ENCODE results near the gene USP7.

Gene USP7

DNA sequence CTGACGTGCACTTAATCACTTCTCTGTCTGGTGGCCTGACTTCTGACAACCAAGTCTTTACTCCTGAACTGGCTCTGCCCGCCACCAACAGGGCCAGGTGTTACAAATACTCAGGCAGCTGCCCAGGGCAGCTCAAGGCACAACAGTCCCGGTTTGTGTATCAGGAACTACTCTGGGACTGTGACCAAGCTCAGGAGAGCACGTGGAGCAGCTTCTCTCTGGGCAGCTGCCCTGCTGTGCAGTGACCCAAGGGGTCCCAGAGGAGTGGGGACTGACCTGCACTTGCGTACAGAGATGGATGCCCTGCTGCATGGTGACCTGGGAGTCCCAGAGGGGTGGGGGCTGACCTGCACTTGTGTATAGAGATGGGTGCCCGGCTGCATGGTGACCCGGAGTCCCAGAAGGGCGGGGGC is 59.7 kb downstream of the USP7 start:
- in situ Hi-C loops (cut with MboI; ENCODE audit: low sequenced_read_pairs), result no loop called here

- in situ Hi-C loops (cut with MboI; ENCODE audit: low sequenced_read_pairs), result no loop called here
These were observed 60.7 kb downstream of the USP7 start for GRCh38 chr16:8903004-8903403.

GRCh38 chr16:8901320-8901861 is 62.3 kb downstream of the USP7 start:
- in situ Hi-C loops (cut with MboI; ENCODE audit: low sequenced_read_pairs), result no loop called here

DNA sequence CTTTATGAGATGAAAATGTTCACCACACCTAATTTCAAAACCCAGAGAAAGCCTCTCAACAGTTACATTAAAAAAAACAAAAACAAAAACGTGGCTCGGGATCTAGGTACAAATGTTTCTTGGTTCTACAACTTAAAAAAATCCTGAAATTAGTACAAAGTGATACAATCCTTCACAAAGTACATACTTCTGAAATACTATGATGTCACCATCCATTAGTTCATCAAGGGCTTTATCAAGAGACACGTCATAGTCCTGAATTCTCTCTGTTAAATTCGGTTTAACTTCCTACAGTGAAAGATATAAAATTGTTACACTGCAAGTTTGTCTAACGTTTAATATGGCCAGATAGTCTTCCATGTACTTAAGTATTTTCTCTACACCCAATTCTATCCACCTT is 63.4 kb downstream of the USP7 start:
- in situ Hi-C loops (cut with MboI; ENCODE audit: low sequenced_read_pairs), result no loop called here

DNA sequence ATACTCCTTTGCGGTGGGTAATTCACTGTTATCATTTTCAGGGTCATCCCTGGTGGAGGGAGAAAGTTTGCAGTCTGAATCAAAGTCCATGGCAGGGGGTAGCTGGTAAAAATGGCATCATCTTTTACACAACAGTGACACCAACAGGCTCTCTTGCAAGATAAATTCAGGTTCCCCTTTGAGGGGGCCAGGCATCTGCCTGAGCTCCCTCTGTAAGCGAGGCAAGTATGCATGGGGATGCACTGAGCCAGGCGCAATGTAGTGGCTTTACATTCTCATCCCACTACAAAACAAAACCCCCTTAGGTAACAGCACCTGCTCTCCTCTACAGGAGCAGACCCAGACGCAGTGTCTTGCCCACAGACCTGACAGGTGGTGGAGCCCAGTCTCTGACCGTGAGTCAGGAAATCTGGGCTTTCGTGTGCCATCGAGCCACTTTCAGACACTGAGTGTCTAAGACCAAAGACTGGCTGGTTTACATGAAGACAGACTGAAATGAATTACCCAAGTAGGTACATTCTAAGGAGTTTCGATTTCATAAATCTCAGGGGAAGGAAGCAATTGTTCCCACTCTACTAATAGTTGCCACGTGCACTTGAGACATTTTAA is 63.9 kb downstream of the USP7 start:
- in situ Hi-C loops (cut with MboI; ENCODE audit: low sequenced_read_pairs), result no loop called here

DNA sequence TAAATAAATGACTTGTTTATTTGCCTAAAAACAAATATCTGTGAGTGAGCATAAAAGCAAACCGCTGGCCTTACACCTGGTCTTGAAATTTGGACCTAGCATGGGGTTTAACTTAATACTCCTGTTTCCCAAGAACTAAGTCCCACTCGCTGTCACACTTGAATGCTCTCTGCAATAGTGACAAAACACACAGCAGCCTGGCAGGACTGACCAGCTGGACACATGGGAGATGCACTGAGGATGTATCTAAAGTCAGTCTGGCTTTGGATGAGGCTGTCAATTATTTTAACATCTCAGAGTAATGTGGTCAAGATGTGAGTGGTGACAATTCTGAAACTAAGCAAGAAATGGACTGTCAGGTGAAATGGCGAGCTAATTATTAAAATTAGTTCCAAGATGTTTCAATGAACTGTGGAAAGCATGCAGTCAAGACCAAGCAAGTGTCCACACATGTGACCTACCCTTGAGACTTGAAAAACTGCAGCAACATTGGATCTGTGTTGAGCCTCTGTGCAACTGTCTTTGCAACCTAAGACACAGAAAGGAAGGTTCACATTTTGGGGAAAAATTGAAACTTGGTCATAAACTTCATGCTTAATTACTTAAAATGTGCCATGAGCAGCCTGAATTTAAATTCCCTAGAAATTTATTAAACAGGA is 64.9 kb downstream of the USP7 start:
- in situ Hi-C loops (cut with MboI; ENCODE audit: low sequenced_read_pairs), result no loop called here

GRCh38 chr16:8894736-8895334 is 68.9 kb downstream of the USP7 start:
- in situ Hi-C loops (cut with MboI; ENCODE audit: low sequenced_read_pairs), result no loop called here

DNA sequence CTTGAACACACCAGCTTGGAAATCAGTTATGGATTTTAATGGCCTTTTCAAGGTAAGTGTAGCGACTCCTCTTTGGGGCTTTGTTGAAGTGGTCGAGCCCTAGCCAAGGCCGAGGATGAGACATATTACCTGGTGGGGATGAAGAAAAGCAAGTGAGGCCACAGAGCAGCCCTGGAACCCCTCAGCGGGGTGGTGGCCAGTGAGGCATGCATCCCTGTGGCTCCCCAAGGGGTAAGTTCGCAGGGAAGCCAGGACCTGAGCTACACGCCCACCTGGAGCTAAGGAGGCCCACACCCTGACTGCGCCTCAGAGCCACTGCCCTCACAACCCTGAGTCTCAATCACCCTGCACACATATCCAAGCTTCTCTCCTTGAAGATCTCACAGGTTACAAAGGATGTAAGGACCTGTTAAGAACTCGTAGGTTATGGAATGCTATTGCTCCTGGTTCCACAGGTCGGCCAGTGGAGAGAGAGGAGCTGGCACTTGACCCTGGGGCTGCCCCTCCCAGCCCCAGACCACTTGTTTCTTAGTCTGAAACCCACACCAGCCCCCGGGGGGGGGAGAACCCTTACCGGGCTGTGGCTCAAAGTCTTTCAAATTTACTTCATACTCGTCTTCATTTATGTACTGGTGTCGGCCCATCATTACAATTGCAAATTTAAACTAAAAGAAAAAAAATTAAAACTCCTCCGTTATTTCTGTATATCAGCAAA is 69.6 kb downstream of the USP7 start:
- in situ Hi-C loops (cut with MboI; ENCODE audit: low sequenced_read_pairs), result no loop called here

DNA sequence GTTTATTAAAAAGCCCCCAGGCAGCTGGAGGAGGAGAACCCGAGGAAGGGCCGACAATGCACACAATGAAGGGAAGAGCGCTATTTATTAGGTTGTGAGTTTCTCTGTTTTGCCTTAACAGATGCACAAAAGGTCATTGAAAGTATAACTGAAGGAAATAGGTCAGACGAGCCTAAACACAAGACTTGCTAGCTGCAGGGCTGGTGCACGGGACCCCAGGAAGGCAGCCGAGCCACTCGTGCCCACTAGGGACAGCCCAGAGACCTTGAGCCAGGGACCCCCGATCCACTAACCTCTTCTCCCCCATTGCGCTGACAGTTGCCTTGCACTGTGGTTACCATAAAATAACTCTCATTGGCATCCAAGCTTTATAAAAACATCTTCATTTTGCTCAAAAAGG is 70.3 kb downstream of the USP7 start:
- in situ Hi-C loops (cut with MboI; ENCODE audit: low sequenced_read_pairs), result no loop called here

- in situ Hi-C loops (cut with MboI; ENCODE audit: low sequenced_read_pairs), result no loop called here
These were observed 71.6 kb downstream of the USP7 start for GRCh38 chr16:8892101-8892575.

DNA sequence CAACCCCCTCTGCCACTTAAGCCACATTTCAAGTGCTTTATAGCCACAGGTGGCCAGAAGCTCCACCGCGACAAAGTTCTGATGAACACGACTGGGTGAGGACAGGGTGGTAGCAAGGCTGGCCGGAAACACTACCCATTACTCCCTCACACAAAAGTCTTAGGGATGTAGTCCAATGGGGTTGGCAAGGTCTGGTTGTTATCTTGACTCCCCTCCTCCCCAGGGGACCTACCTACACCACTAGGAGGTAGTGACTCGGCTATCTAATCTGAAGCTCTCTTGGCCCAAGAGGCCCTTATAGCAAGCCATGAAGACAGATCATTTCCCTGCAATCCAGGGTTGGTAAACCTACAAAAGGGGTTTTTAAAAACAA is 73.2 kb downstream of the USP7 start:
- in situ Hi-C loops (cut with MboI; ENCODE audit: low sequenced_read_pairs), result no loop called here

GRCh38 chr16:8889893-8890548 is 73.7 kb downstream of the USP7 start:
- in situ Hi-C loops (cut with MboI; ENCODE audit: low sequenced_read_pairs), result no loop called here

DNA sequence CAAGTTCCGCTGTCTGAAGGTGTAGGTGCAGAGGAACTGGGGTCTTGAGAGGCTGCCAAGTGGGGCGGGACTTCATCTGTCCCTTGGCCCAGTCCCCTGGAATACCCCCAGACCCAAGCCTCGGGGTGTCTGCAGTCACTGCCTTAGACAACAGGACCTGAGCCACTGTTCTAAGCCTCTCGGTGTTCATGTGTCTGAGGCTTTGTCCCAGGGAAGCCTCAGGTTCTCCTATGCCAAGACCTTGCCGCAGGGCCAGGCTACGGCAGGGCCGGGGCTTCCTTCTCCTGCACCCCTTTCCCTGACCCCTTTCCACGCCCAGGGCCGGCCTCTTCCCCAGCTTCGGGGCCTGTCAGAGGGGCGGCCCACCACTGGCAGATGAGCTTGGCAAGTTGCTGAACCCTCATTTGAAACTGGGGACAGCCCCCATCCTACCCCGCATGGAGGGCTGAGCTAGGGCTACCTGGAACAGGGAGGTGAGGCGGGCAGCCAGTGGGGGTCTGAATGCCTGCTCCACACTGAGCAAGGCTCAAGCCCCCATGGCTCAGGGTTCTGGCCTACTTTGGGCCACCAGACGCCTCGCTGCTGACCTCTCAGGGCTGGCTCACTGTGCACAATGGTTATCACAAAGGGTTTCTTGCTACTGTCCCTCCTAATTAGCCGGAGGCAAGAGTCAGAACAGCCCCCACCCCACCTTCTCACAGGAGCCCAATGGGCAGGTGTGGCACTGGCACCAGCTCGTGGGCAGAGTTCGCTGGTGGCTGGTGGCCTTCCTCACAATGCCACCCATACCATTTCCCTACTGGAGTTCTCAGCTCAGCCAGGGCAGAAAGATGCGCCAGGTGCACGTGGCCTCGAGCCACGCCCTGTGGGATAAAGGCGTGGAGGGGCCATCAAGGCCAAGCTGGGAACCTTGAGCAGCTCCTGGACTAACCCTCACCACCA is 74.5 kb downstream of the USP7 start:
- in situ Hi-C loops (cut with MboI; ENCODE audit: low sequenced_read_pairs), result no loop called here

DNA sequence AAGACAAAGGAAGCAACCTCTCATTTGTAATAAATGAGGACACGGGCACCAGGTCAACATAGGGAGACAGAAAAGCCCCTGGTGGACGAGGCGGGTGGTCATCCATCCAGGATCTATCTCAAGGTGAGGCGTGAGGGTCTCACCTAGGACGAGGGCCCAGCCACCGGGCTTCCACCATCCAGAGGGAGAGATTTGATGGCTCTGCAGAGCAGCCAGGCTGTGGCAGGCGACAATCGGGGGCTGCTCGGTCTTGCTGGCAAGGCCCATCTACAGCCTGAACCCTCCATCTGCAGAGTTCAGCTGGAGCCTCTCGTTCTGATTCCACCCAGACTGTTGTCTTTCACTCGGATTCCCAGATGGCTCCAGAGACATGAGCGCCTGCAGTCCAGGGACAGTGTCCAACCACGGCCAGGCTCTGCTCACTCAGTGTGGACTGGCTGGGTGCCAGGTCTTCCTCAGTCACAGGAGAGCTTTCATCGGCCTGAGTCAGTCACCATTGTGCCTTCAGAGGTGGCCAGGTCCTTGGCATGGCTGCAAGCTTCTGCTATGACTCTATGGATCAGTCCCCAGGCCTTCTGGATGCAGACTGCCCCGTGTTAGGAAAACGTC is 75.7 kb downstream of the USP7 start:
- in situ Hi-C loops (cut with MboI; ENCODE audit: low sequenced_read_pairs), result no loop called here

GRCh38 chr16:8887431-8887765 is 76.3 kb downstream of the USP7 start:
- in situ Hi-C loops (cut with MboI; ENCODE audit: low sequenced_read_pairs), result no loop called here

GRCh38 chr16:8886593-8887430 is 76.9 kb downstream of the USP7 start:
- in situ Hi-C loops (cut with MboI; ENCODE audit: low sequenced_read_pairs), result no loop called here

- in situ Hi-C loops (cut with MboI; ENCODE audit: low sequenced_read_pairs), result no loop called here
These were observed 77.8 kb downstream of the USP7 start for GRCh38 chr16:8885674-8886592.

Measured in hTERT RPE-1 (cell line).